H1 (cell line): ENCODE results near the gene ACSF2. TPM values are rescaled to one million over a fixed set of nuclear protein-coding genes. Genes with fewer than 3 reads are reported as not detected.

Experiments
- CTCF ChIA-PET: fragments of 300-600 bp; sonication (Branson Sonifier 250); formaldehyde crosslinking; loops from one replicate; lab custom pipeline; 2021; ENCODE audit not compliant: partially characterized antibody; lab: Charles Lee
- POLR2A ChIA-PET: fragments of 300-600 bp; sonication (Branson Sonifier 250); formaldehyde crosslinking; loops from one replicate; lab custom pipeline; 2021; ENCODE audit warnings: inconsistent platforms; ENCODE audit not compliant: partially characterized antibody; lab: Charles Lee
- DNase-seq, 2 experiments: peaks; one replicate each; pipeline versions ENCODE4 v3.0.0 to v3.0.0-alpha.2; 2010 to 2022; ENCODE audit warnings: low spot score in 2 of 2, low read depth in 1 of 2, mixed read lengths in 1 of 2
- FAIRE-seq: peaks from 2 replicates; lab custom pipeline; 2011; peaks lifted over from hg19 to GRCh38; lab: Jason Lieb, UNC
- H2AFZ ChIP-seq: 2 replicates; pipeline ENCODE4 v1.8.1; 2012; ENCODE audit warnings: low read length, inconsistent platforms
- H2AK5ac ChIP-seq: 2 replicates; pipeline ENCODE4 v1.6.1; 2013; ENCODE audit warnings: low read depth, low read length
- H2BK120ac ChIP-seq: replicated peaks from 2 replicates; pipeline ENCODE3; 2013; ENCODE audit warnings: low read depth, low read length, inconsistent platforms
- H2BK12ac ChIP-seq: 2 replicates; pipeline ENCODE4 v1.6.1; 2013; ENCODE audit warnings: low read depth, low read length
- H2BK15ac ChIP-seq: 2 replicates; pipeline ENCODE4 v1.6.1; 2013; ENCODE audit warnings: low read length
- H2BK20ac ChIP-seq: 2 replicates; pipeline ENCODE4 v1.6.1; 2013; ENCODE audit warnings: low read length
- H2BK5ac ChIP-seq: 2 replicates; pipeline ENCODE4 v1.6.1; 2013; ENCODE audit warnings: low read depth, low read length
- H3K14ac ChIP-seq: 2 replicates; pipeline ENCODE4 v1.6.1; 2013; ENCODE audit warnings: inconsistent platforms; ENCODE audit not compliant: insufficient read length
- H3K18ac ChIP-seq: 2 replicates; pipeline ENCODE4 v1.6.1; 2013; ENCODE audit warnings: low read length; ENCODE audit errors: extremely low read depth
- H3K23ac ChIP-seq: 2 replicates; pipeline ENCODE4 v1.6.1; 2013; ENCODE audit warnings: inconsistent platforms; ENCODE audit not compliant: insufficient read length
- H3K23me2 ChIP-seq: 2 replicates; pipeline ENCODE4 v1.6.1; 2013; ENCODE audit warnings: low read depth, low read length
- H3K27ac ChIP-seq: 2 replicates; pipeline ENCODE4 v1.6.1; 2011; ENCODE audit warnings: low read depth, low read length, inconsistent platforms
- H3K27me3 ChIP-seq, 4 experiments: replicated peaks in 1 of 4; 1 replicate in 1 of 4; 2 replicates in 3 of 4; pipeline versions ENCODE4 v1.6.1 to v1.8.1; 2011 to 2013; ENCODE audit warnings: low read length in 3 of 4, mild to moderate bottlenecking in 3 of 4, inconsistent platforms in 2 of 4, mixed read lengths in 2 of 4, moderate library complexity in 1 of 4; ENCODE audit not compliant: control insufficient read depth in 3 of 4, insufficient read depth in 3 of 4; ENCODE audit errors: extremely low read depth in 1 of 4
- H3K36me3 ChIP-seq, 4 experiments: 2 replicates each; pipeline versions ENCODE4 v1.6.1 to v1.8.1; 2011 to 2013; ENCODE audit warnings: mild to moderate bottlenecking in 4 of 4, low read length in 3 of 4, moderate library complexity in 2 of 4, control low read depth in 1 of 4, inconsistent platforms in 1 of 4; ENCODE audit not compliant: insufficient read depth in 4 of 4, control insufficient read depth in 2 of 4
- H3K4ac ChIP-seq: replicated peaks from 2 replicates; pipeline ENCODE3; 2013; ENCODE audit warnings: low read length, low read depth, mixed read lengths, inconsistent platforms; ENCODE audit not compliant: insufficient read length
- H3K4me1 ChIP-seq, 4 experiments: replicated peaks in 1 of 4; 1 replicate in 1 of 4; 2 replicates in 3 of 4; pipeline versions ENCODE4 v1.6.1 to v1.8.1; 2011 to 2013; ENCODE audit warnings: low read length in 3 of 4, inconsistent platforms in 2 of 4, mixed read lengths in 1 of 4; ENCODE audit not compliant: insufficient read depth in 4 of 4, control insufficient read depth in 3 of 4
- H3K4me2 ChIP-seq, 2 experiments: 2 replicates each; pipeline versions ENCODE4 v1.6.1 to v1.8.1; 2011 to 2013; ENCODE audit warnings: low read depth in 2 of 2, low read length in 2 of 2, control low read depth in 1 of 2, inconsistent platforms in 1 of 2, mild to moderate bottlenecking in 1 of 2; ENCODE audit not compliant: insufficient read depth in 1 of 2
- H3K4me3 ChIP-seq, 4 experiments: fragments of 200-600, 300-600 bp in 1 of 4; sonication (generic), shearing (Covaris generic), sonication (Bioruptor Twin) in 1 of 4; 2 replicates each; pipeline versions ENCODE4 v1.5.1 to v1.8.1; 2011 to 2016; ENCODE audit warnings: low read length in 4 of 4, low read depth in 3 of 4, control low read depth in 2 of 4, inconsistent platforms in 2 of 4, mild to moderate bottlenecking in 2 of 4, mixed read lengths in 1 of 4, moderate library complexity in 1 of 4; ENCODE audit not compliant: insufficient read depth in 2 of 4; ENCODE audit errors: extremely low read depth in 1 of 4
- H3K56ac ChIP-seq: replicated peaks from 2 replicates; pipeline ENCODE3; 2013; ENCODE audit warnings: low read depth, mild to moderate bottlenecking, mixed read lengths, low read length, inconsistent platforms; ENCODE audit not compliant: insufficient read length
- H3K79me1 ChIP-seq: 2 replicates; pipeline ENCODE4 v1.6.1; 2013; ENCODE audit warnings: low read depth, low read length, control low read depth
- H3K79me2 ChIP-seq, 2 experiments: 2 replicates each; pipeline versions ENCODE4 v1.6.1 to v1.8.1; 2012 to 2013; ENCODE audit warnings: low read length in 2 of 2, mild to moderate bottlenecking in 2 of 2, inconsistent platforms in 1 of 2; ENCODE audit not compliant: insufficient read depth in 2 of 2, control insufficient read depth in 1 of 2
- H3K9ac ChIP-seq, 4 experiments: replicated peaks in 1 of 4; 1 replicate in 1 of 4; 2 replicates in 3 of 4; pipeline versions ENCODE4 v1.6.1 to v1.8.1; 2011 to 2013; ENCODE audit warnings: low read depth in 3 of 4, low read length in 3 of 4, control low read depth in 2 of 4, mild to moderate bottlenecking in 2 of 4, moderate library complexity in 2 of 4, inconsistent platforms in 1 of 4; ENCODE audit errors: extremely low read depth in 1 of 4
- H3K9me3 ChIP-seq, 2 experiments: 2 replicates each; pipeline versions ENCODE4 v1.6.1 to v1.8.1; 2012 to 2013; ENCODE audit warnings: mild to moderate bottlenecking in 2 of 2, moderate library complexity in 2 of 2, control low read depth in 1 of 2, inconsistent platforms in 1 of 2, low read depth in 1 of 2, low read length in 1 of 2, mixed read lengths in 1 of 2; ENCODE audit not compliant: insufficient read depth in 2 of 2
- H4K20me1 ChIP-seq, 2 experiments: replicated peaks in 1 of 2; 2 replicates each; pipeline versions ENCODE3 to v1.8.1; 2011 to 2013; ENCODE audit warnings: inconsistent platforms in 2 of 2, low read length in 2 of 2, mild to moderate bottlenecking in 1 of 2; ENCODE audit not compliant: insufficient read depth in 2 of 2, control insufficient read depth in 1 of 2
- H4K5ac ChIP-seq: 2 replicates; pipeline ENCODE4 v1.6.1; 2013; ENCODE audit warnings: low read length, low read depth, mixed read lengths, inconsistent platforms; ENCODE audit not compliant: insufficient read length
- H4K8ac ChIP-seq: 2 replicates; pipeline ENCODE4 v1.8.0; 2013; ENCODE audit warnings: mild to moderate bottlenecking, moderate library complexity, low read length, inconsistent platforms; ENCODE audit not compliant: insufficient read depth; ENCODE audit errors: extremely low read depth
- H4K91ac ChIP-seq: replicated peaks from 2 replicates; pipeline ENCODE3; 2013; ENCODE audit warnings: low read length, mixed read lengths, inconsistent platforms; ENCODE audit not compliant: insufficient read length
- CBX8 ChIP-seq: fragments of 300-800, 300-1000 bp; sonication (generic); IDR thresholded peaks from 2 replicates; pipeline ENCODE4 v1.7.1; 2016; ENCODE audit warnings: low read depth, low read length, borderline replicate concordance
- WGBS, 2 experiments: shearing (Covaris generic) in 1 of 2; methylation state at CpG; one replicate each; pipeline versions ENCODE4 v1.1.6 to v1.1.7; 2013 to 2015; ENCODE audit warnings: low lambda C conversion rate in 2 of 2, mixed read lengths in 2 of 2, inconsistent platforms in 1 of 2, low coverage in 1 of 2, missing lambda C conversion rate in 1 of 2; ENCODE audit not compliant: insufficient replicate concordance in 2 of 2, insufficient coverage in 1 of 2, insufficient read length in 1 of 2; ENCODE audit errors: extremely low coverage in 1 of 2, missing lambda C conversion rate in 1 of 2; 5-methylcytosine and 5-hydroxymethylcytosine counted together
- polyA plus RNA-seq, 7 experiments: library from polyadenylated mRNA; depleted of rRNA in 3 of 7; stranded (reverse) in 5 of 7; unstranded in 2 of 7; fragments of >200 nt in 5 of 7; fragments of 200-250 nt in 2 of 7; gene quantifications; 1 replicate in 5 of 7; 2 replicates in 1 of 7; 4 replicates in 1 of 7; pipeline versions ENCODE4 v1.2.1 to v1.2.3, GENCODE V29; 2011 to 2013; ENCODE audit warnings: missing spikeins in 2 of 7, mixed read lengths in 2 of 7
- total RNA-seq: library from RNA; stranded (reverse); fragmentation: NEBNext Ultra II Directional; extraction: Animal tissue kit (Norgen Biotek cat#: 25700); gene quantifications from 2 replicates; pipeline ENCODE4 v1.2.1, GENCODE V29; 2021

ACSF2 gene
- total and polyA plus RNA-seq, 2 of the 8 experiments (the other 6 are each of a cell fraction or from before 2014, with no cell fraction given), result 14.5 to 16.3 TPM

- Histone ChIP-seq H3K4me3 (no peak overlapping the region), H3K27ac (no peak overlapping the region), H3K56ac (no peak overlapping the region), H2BK120ac (no peak overlapping the region), H3K9me3 (peaks cover 3% of the 10 kb centered on the region in 2 experiments; a peak in 1 of 4 replicates), H2AFZ (no peak overlapping the region), H3K18ac (no peak overlapping the region), H2BK20ac (no peak overlapping the region), H4K20me1 (no peaks in the 10 kb centered on the region), H3K4ac (no peak overlapping the region), H4K8ac (no peak overlapping the region), H3K27me3 (peaks cover 0 to 2% (median 0%) of the 10 kb centered on the region in 4 experiments; a peak in 3 of 7 replicates), H3K36me3 (no peaks in the 10 kb centered on the region), H3K23ac (no peak overlapping the region), H3K79me2 (no peaks in the 10 kb centered on the region), H2BK15ac (no peak overlapping the region), H3K23me2 (peaks cover 5% of the 10 kb centered on the region; the same call in 1 of the 2 replicates), H4K5ac (no peak overlapping the region), H3K79me1 (no peaks in the 10 kb centered on the region), H3K14ac (no peak overlapping the region), H3K4me1 (peaks cover 0 to 8% (median 4%) of the 10 kb centered on the region in 4 experiments; a peak in 5 of 7 replicates), H3K4me2 (no peak overlapping the region), H2AK5ac (no peak overlapping the region), H3K9ac (no peak overlapping the region), H4K91ac (no peak overlapping the region), H2BK5ac (no peak overlapping the region), H2BK12ac (no peak overlapping the region)
- POLR2A ChIA-PET, result no interaction called here
- WGBS, 2 experiments, result 77% methylated on average over 3 of the region's 3 CpGs; no CpG with 5 or more reads in 1 of the 2 experiments
- FAIRE-seq (no peak), DNase-seq (no peak)
- CTCF ChIA-PET, result interaction anchor here (0.6 to 2.2 kb wide), 2 partner anchors 24 to 96 kb away, joined by 4 to 14 read pairs; partner anchors contain the start of gene LRRC59
- TF ChIP-seq CBX8, result no peak
Measured at GRCh38 chr17:50421308-50422051, 4.5 kb upstream of the ACSF2 start.
